HCT116 (cell line): Measurements from ENCODE around the gene ANKRD44. TPM values are rescaled to one million over a fixed set of nuclear protein-coding genes. Genes with fewer than 3 reads are reported as not detected.

ENCODE experiments used
- ATAC-seq: fragments of 200-7000 bp; cut with Tn5 transposase; 2 replicates; pipeline ENCODE4 v1.9.1; 2020; ENCODE audit warnings: mild to moderate bottlenecking, moderate library complexity
- BruUV-seq: library from RNA; stranded (reverse); fragments of 400-500 nt; replicated peaks from 2 replicates; lab custom pipeline; 2021; lab: Mats Ljungman, UMichigan
- CTCF ChIA-PET: fragments of 300-600 bp; sonication (Branson Sonifier 250); formaldehyde crosslinking; loops from one replicate; lab custom pipeline; 2021; ENCODE audit warnings: antibody characterized with exemption; lab: Charles Lee
- POLR2A ChIA-PET: fragments of 300-600, 350-600 bp; sonication (Branson Sonifier 250); formaldehyde crosslinking; loops from one replicate; lab custom pipeline; 2021; ENCODE audit warnings: antibody characterized with exemption; lab: Charles Lee
- RAD21 ChIA-PET, 2 experiments: fragments of 300-600 bp; sonication (Branson Sonifier 250); formaldehyde crosslinking; loops; one replicate each; lab custom pipeline; 2023; ENCODE audit warnings: low total read pairs in 2 of 2; ENCODE audit not compliant: uncharacterized antibody in 2 of 2, unreplicated experiment in 2 of 2, low non-redundant PET in 1 of 2; lab: Charles Lee
- DNase-seq: peaks from one replicate; pipeline ENCODE4 v3.0.0-alpha.2; 2010; ENCODE audit warnings: low read depth, low spot score
- H2AFZ ChIP-seq: fragments of 200-600 bp; shearing (Covaris generic), sonication (generic); 2 replicates; pipeline ENCODE4 v1.6.1; 2017; ENCODE audit warnings: low read depth, mixed run types, mixed read lengths, antibody characterized with exemption, low read length; ENCODE audit not compliant: poor library complexity, severe bottlenecking
- H3K27ac ChIP-seq: 2 replicates; pipeline ENCODE4 v1.5.1; 2012; ENCODE audit warnings: low read depth, low read length
- H3K27me3 ChIP-seq: fragments of 200-600 bp; sonication (generic); 2 replicates; pipeline ENCODE4 v1.6.1; 2016; ENCODE audit warnings: mixed run types, low read length, mixed read lengths; ENCODE audit not compliant: insufficient read depth
- H3K36me3 ChIP-seq, 2 experiments: fragments of 200-500 bp in 1 of 2; fragments of 200-600 bp in 1 of 2; sonication (Bioruptor generic) in 1 of 2; sonication (generic) in 1 of 2; 2 replicates each; pipeline versions ENCODE4 v1.5.1 to v1.6.1; 2014 to 2016; ENCODE audit warnings: low read length in 2 of 2, inconsistent platforms in 1 of 2, mixed read lengths in 1 of 2, mixed run types in 1 of 2; ENCODE audit not compliant: insufficient read depth in 2 of 2, control insufficient read depth in 1 of 2
- H3K4me1 ChIP-seq, 2 experiments: fragments of 200-600 bp in 1 of 2; sonication (generic) in 1 of 2; 2 replicates each; pipeline versions ENCODE4 v1.5.1 to v1.6.1; 2012 to 2017; ENCODE audit warnings: low read length in 2 of 2, inconsistent platforms in 1 of 2, mild to moderate bottlenecking in 1 of 2, mixed read lengths in 1 of 2, mixed run types in 1 of 2, moderate library complexity in 1 of 2; ENCODE audit not compliant: insufficient read depth in 2 of 2, control insufficient read depth in 1 of 2
- H3K4me2 ChIP-seq: fragments of 200-600 bp; sonication (generic); 2 replicates; pipeline ENCODE4 v1.6.1; 2017; ENCODE audit warnings: mixed run types, low read length, mixed read lengths
- H3K4me3 ChIP-seq, 2 experiments: fragments of 200-600 bp in 1 of 2; sonication (generic) in 1 of 2; replicated peaks in 1 of 2; 2 replicates each; pipeline ENCODE4 v1.5.1; 2011 to 2016; ENCODE audit warnings: low read length in 2 of 2, control low read depth in 1 of 2, low read depth in 1 of 2, mild to moderate bottlenecking in 1 of 2, mixed read lengths in 1 of 2, mixed run types in 1 of 2
- H3K79me2 ChIP-seq: fragments of 200-600 bp; sonication (generic); 2 replicates; pipeline ENCODE4 v1.6.1; 2017; ENCODE audit warnings: mild to moderate bottlenecking, mixed run types, low read length, moderate library complexity, mixed read lengths; ENCODE audit not compliant: insufficient read depth
- H3K9ac ChIP-seq: fragments of 200-600 bp; sonication (generic); 2 replicates; pipeline ENCODE4 v1.6.1; 2016; ENCODE audit warnings: low read length, mixed read lengths
- H3K9me2 ChIP-seq: fragments of 200-600 bp; sonication (generic), shearing (Covaris generic); 2 replicates; pipeline ENCODE4 v1.6.1; 2017; ENCODE audit warnings: mixed run types, mild to moderate bottlenecking, moderate library complexity; ENCODE audit not compliant: insufficient read depth
- H3K9me3 ChIP-seq, 2 experiments: fragments of 200-500 bp in 1 of 2; fragments of 200-600 bp in 1 of 2; sonication (Bioruptor generic) in 1 of 2; sonication (generic) in 1 of 2; 2 replicates each; pipeline ENCODE4 v1.6.1; 2014 to 2017; ENCODE audit warnings: low read length in 2 of 2, mixed read lengths in 2 of 2, inconsistent platforms in 1 of 2, low read depth in 1 of 2, mild to moderate bottlenecking in 1 of 2, mixed run types in 1 of 2, moderate library complexity in 1 of 2; ENCODE audit not compliant: control insufficient read depth in 1 of 2, insufficient read depth in 1 of 2
- H4K20me1 ChIP-seq: fragments of 200-600 bp; sonication (generic), shearing (Covaris generic); 2 replicates; pipeline ENCODE4 v1.6.1; 2017; ENCODE audit warnings: mixed run types, mild to moderate bottlenecking, moderate library complexity; ENCODE audit not compliant: insufficient read depth
- ATF3 ChIP-seq: IDR thresholded peaks from 2 replicates; pipeline ENCODE4 v1.6.1; 2012
- CEBPB ChIP-seq: IDR thresholded peaks from 2 replicates; pipeline ENCODE4 v1.6.1; 2012; ENCODE audit warnings: low read depth
- EGR1 ChIP-seq: IDR thresholded peaks from 2 replicates; pipeline ENCODE4 v1.6.1; 2012; ENCODE audit warnings: low read depth
- EZH2 ChIP-seq: fragments of 200-600 bp; sonication (generic); IDR thresholded peaks from 2 replicates; pipeline ENCODE4 v1.6.1; 2017; ENCODE audit warnings: antibody characterized with exemption, mixed run types
- EZH2phosphoT487 ChIP-seq: fragments of 200-600 bp; IDR thresholded peaks from 2 replicates; pipeline ENCODE4 v1.6.1; 2018; ENCODE audit warnings: antibody characterized with exemption, borderline replicate concordance
- JUND ChIP-seq: IDR thresholded peaks from 2 replicates; pipeline ENCODE4 v1.6.1; 2012
- POLR2A ChIP-seq: IDR thresholded peaks from 2 replicates; pipeline ENCODE4 v1.7.0; 2011; ENCODE audit warnings: borderline replicate concordance; ENCODE audit not compliant: insufficient read depth, insufficient read length; ENCODE audit errors: extremely low read depth
- RAD21 ChIP-seq: IDR thresholded peaks from 2 replicates; pipeline ENCODE4 v1.6.1; 2012; ENCODE audit warnings: low read depth, mild to moderate bottlenecking
- REST ChIP-seq: IDR thresholded peaks from 2 replicates; pipeline ENCODE4 v1.6.1; 2012; ENCODE audit warnings: low read depth
- SIN3A ChIP-seq: IDR thresholded peaks from 2 replicates; pipeline ENCODE4 v1.6.1; 2012; ENCODE audit warnings: low read depth
- SRF ChIP-seq: IDR thresholded peaks from 2 replicates; pipeline ENCODE4 v1.6.1; 2012; ENCODE audit warnings: low read depth
- TCF7L2 ChIP-seq: IDR thresholded peaks from 2 replicates; pipeline ENCODE4 v1.7.0; 2011; ENCODE audit warnings: borderline replicate concordance, inconsistent platforms; ENCODE audit not compliant: insufficient read depth, insufficient read length; ENCODE audit errors: extremely low read depth
- ZBTB33 ChIP-seq: IDR thresholded peaks from 2 replicates; pipeline ENCODE4 v1.6.1; 2011; ENCODE audit warnings: mild to moderate bottlenecking, low read length, moderate library complexity; ENCODE audit not compliant: insufficient replicate concordance; ENCODE audit errors: extremely low read depth
- ZFX ChIP-seq: fragments of 450-650 bp; IDR thresholded peaks from 2 replicates; pipeline ENCODE4 v1.6.1; 2017
- intact Hi-C: fragments of 100-400 bp; cut with micrococcal nuclease; formaldehyde crosslinking; loops from 2 replicates; pipeline ENCODE4 v1.10.0; 2022
- total RNA-seq: library from RNA; stranded (reverse); gene quantifications from one replicate; pipeline ENCODE4 v1.2.1, GENCODE V29; 2021; ENCODE audit not compliant: unreplicated experiment

Gene ANKRD44
- total RNA-seq, 1 experiment from 2014 or later = 2.7 TPM

GRCh38 chr2:197147942-197148341 lies 162.6 kb downstream of the ANKRD44 start:
- no peaks in the 10 kb centered on the region for H3K9me3 ChIP-seq
- CTCF ChIA-PET = no interaction called here
- ATAC-seq (no peak), DNase-seq (no peak)
- intact Hi-C loops = no loop called here
- H3K4me2 ChIP-seq = no peak overlapping the region
- H3K4me3 ChIP-seq = no peak overlapping the region
- no peak for TF ChIP-seq JUND
- TF ChIP-seq TCF7L2 = no peak
- TF ChIP-seq RAD21 = no peak
- POLR2A ChIA-PET = no interaction called here
- H3K4me1 ChIP-seq = no peaks in the 10 kb centered on the region
- H3K9ac ChIP-seq = no peak overlapping the region
- H4K20me1 ChIP-seq = no peaks in the 10 kb centered on the region
- H3K79me2 ChIP-seq = no peaks in the 10 kb centered on the region
- no peaks in the 10 kb centered on the region for H3K36me3 ChIP-seq
- RAD21 ChIA-PET = no interaction called here
- H3K27ac ChIP-seq = no peak overlapping the region
- H2AFZ ChIP-seq = no peak overlapping the region
- no peaks in the 10 kb centered on the region for H3K9me2 ChIP-seq
- H3K27me3 ChIP-seq = no peaks in the 10 kb centered on the region
- BruUV-seq = no TSS peak

- no peak overlapping the region for H3K4me3 ChIP-seq
- ChIA-PET POLR2A (no interaction called here), CTCF (no interaction called here), RAD21 (no interaction called here)
- H3K4me1 ChIP-seq = no peaks in the 10 kb centered on the region
- H4K20me1 ChIP-seq = no peaks in the 10 kb centered on the region
- no peaks in the 10 kb centered on the region for H3K9me2 ChIP-seq
- TF ChIP-seq CEBPB = no peak
- TF ChIP-seq ZBTB33 = no peak
- TF ChIP-seq TCF7L2 = no peak
- no peak for TF ChIP-seq SIN3A
- no peak for TF ChIP-seq EGR1
- no peak for TF ChIP-seq RAD21
- no peak for TF ChIP-seq ZFX
- TF ChIP-seq POLR2A = no peak
- TF ChIP-seq JUND = no peak
- TF ChIP-seq SRF = no peak
- no peak for TF ChIP-seq REST
- TF ChIP-seq EZH2 = no peak
- TF ChIP-seq ATF3 = no peak
- TF ChIP-seq EZH2phosphoT487 = no peak
- no peaks in the 10 kb centered on the region for H3K79me2 ChIP-seq
- H3K4me2 ChIP-seq = no peak overlapping the region
- no peaks in the 10 kb centered on the region for H3K36me3 ChIP-seq
- no peak overlapping the region for H3K9ac ChIP-seq
- intact Hi-C loops = no loop called here
- no peak overlapping the region for H3K27ac ChIP-seq
- ATAC-seq (no peak), DNase-seq (no peak)
- BruUV-seq = no TSS peak
- no peaks in the 10 kb centered on the region for H3K27me3 ChIP-seq
- H3K9me3 ChIP-seq = no peaks in the 10 kb centered on the region
- no peak overlapping the region for H2AFZ ChIP-seq
Measured at GRCh38 chr2:197146995-197147394, 163.6 kb downstream of the ANKRD44 start.
